Non-pigmented ciliary epithelial cell (primary cell): Measurements from ENCODE around the gene ASH1L.
"Not testable (repeated sequence)": the region's sequence is repeated elsewhere in the genome, so short reads cannot be mapped to it uniquely, and the experiment has no call there.

Experiments used
- DNase-seq: peaks from one replicate; pipeline ENCODE4 v3.0.0-alpha.2; 2010; ENCODE audit warnings: low read depth

Gene ASH1L

GRCh38 chr1:155562581-155563376 is at the start of gene ASH1L:
Gene ASH1L (minus strand): TSS chr1:155562803. CDS start chr1:155521519, 41,284 bp downstream.
- DNase-seq: peak; percentile 55

- not testable (repeated sequence) for DNase-seq
These were observed 47.6 kb upstream of the ASH1L start for GRCh38 chr1:155610257-155610647.

GRCh38 chr1:155609515-155610256 is 47.1 kb upstream of the ASH1L start, which contains the start of gene MSTO1:
Gene MSTO1 (plus strand): TSS chr1:155610218. CDS start chr1:155610249, 31 bp downstream.
- peak; percentile 93 for DNase-seq

GRCh38 chr1:155608888-155609225 is 46.3 kb upstream of the ASH1L start:
- no peak for DNase-seq

GRCh38 chr1:155607708-155608107 is 45.1 kb upstream of the ASH1L start:
- DNase-seq: no peak

- DNase-seq: not testable (repeated sequence)
These were observed 37.4 kb upstream of the ASH1L start for GRCh38 chr1:155599828-155600572.

- peak; percentile 9 for DNase-seq
These were observed 36.3 kb upstream of the ASH1L start for GRCh38 chr1:155598842-155599331.

GRCh38 chr1:155596864-155597263 is 34.3 kb upstream of the ASH1L start:
- DNase-seq: no peak

GRCh38 chr1:155595877-155596474 is 33.4 kb upstream of the ASH1L start:
- not testable (repeated sequence) for DNase-seq

- peak; percentile 20 for DNase-seq
These were observed 29.2 kb upstream of the ASH1L start for GRCh38 chr1:155591770-155592169.

- DNase-seq: not testable (repeated sequence)
These were observed 28.1 kb upstream of the ASH1L start for GRCh38 chr1:155590516-155591247.

- DNase-seq: not testable (repeated sequence)
These were observed 26.7 kb upstream of the ASH1L start for GRCh38 chr1:155589282-155589681.

- not testable (repeated sequence) for DNase-seq
These were observed 21.2 kb upstream of the ASH1L start for GRCh38 chr1:155583846-155584245.

- not testable (repeated sequence) for DNase-seq
These were observed 13.0 kb upstream of the ASH1L start for GRCh38 chr1:155575608-155576007.

GRCh38 chr1:155574077-155574476 is 11.5 kb upstream of the ASH1L start:
- no peak for DNase-seq

- no peak for DNase-seq
These were observed 8.0 kb upstream of the ASH1L start for GRCh38 chr1:155570593-155570990.

- DNase-seq: no peak
These were observed 7.5 kb upstream of the ASH1L start for GRCh38 chr1:155569988-155570592.

- DNase-seq: not testable (repeated sequence)
These were observed 897 bp upstream of the ASH1L start for GRCh38 chr1:155563377-155564022.

GRCh38 chr1:155561779-155562580 is 623 bp downstream of the ASH1L start:
- DNase-seq: not testable (repeated sequence)
